Activated T-helper 17 cell treated with anti-CD3 and anti-CD28 coated beads, Interleukin-2, amount 50 U/mL, for 72 hours (primary cell): ENCODE results near the gene ZBTB11. TPM values are rescaled to one million over a fixed set of nuclear protein-coding genes. Genes with fewer than 3 reads are reported as not detected.
A peak's percentile ranks its signal among the peaks of the same experiment; 100 is the strongest.
"Not testable (repeated sequence)": the region's sequence is repeated elsewhere in the genome, so short reads cannot be mapped to it uniquely, and the experiment has no call there.

Experiments used
- ATAC-seq: fragments of 150-1000 bp; cut with Tn5 transposase; replicated peaks from 2 replicates; pipeline ENCODE4 v1.10.0; 2021; ENCODE audit warnings: mild to moderate bottlenecking, moderate library complexity
- H3K27ac Mint-ChIP-seq: one replicate; pipeline ENCODE4 v1.8.0; 2022; ENCODE audit warnings: mixed read lengths
- H3K27me3 Mint-ChIP-seq: one replicate; pipeline ENCODE4 v1.8.0; 2022; ENCODE audit warnings: mixed read lengths
- H3K36me3 Mint-ChIP-seq: one replicate; pipeline ENCODE4 v1.8.0; 2022; ENCODE audit warnings: low read depth, mild to moderate bottlenecking, mixed read lengths
- H3K4me1 Mint-ChIP-seq: one replicate; pipeline ENCODE4 v1.8.0; 2022; ENCODE audit warnings: mixed read lengths
- H3K4me3 Mint-ChIP-seq: one replicate; pipeline ENCODE4 v1.8.0; 2022; ENCODE audit warnings: mild to moderate bottlenecking, mixed read lengths
- H3K9me3 Mint-ChIP-seq: one replicate; pipeline ENCODE4 v1.8.0; 2022; ENCODE audit warnings: mixed read lengths
- total RNA-seq, 2 donors: library from RNA; stranded (reverse); gene quantifications; one replicate each; pipeline ENCODE4 v1.2.3, GENCODE V29; 2022

ZBTB11 gene
- total RNA-seq, 2 donors from 2014 or later: 30.0 to 33.5 TPM

DNA sequence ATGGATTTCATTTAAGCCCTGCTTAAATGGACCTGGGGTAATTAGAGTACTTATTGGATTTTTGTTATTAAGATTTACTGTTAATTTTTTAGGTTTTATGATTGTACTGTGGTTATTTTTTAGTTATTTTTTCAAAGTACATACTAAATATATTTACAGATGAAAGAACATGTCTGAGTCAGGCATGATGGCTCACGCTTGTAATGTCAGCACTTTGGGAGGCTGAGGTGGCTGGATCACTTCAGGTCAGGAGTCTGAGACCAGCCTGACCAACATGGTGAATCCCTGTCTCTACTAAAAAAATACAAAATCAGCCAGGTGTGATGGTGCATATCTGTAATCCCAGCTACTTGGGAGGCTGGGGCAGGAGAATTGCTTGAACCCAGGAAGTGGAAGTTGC, 25.8 kb upstream of the ZBTB11 start:
- no peak for ATAC-seq

DNA sequence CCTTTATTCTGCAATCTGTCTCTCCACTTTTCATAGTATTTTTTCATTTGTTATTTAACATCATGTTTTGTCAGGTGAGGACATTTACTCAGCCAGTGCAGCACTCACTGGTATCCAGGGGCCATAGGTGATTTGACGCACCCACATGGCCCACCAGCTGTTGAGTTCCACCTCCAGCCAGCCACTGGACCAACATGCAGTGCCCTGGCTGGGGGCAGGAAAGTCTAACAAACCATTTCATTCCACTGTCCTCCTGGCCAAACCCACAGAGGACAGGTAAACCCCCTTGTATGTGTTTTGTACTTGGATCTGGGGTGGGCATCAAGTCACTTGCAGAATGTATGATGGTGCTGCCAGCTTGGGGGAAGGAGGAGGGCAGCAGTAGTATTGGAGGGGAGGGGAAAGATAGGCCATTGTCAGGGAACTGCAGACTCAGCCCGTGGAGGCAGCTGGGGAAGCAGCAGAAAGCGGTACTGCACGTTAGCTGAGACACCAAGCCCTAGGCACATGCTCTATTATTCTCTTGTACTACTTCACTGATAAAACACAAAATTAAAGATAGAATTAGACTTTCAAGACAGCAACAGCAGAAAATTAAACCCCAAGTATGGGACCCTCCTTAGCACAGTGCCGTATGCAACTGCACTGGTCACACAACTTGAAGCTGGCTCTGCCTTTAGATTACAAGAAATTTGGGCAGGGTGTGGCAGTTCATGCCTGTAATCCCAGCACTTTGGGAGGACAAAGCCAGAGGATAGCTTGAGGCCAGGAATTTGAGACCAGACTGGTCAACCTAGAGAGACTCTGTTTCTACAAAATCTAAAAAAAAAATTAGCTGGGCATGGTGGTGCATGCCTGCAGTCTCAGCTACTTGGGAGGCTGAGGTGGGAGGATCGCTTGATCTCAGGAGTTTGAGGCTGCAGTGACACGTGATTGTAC, 25.0 kb upstream of the ZBTB11 start:
- H3K4me1 Mint-ChIP-seq: no peaks in the 10 kb centered on the region
- H3K4me3 Mint-ChIP-seq: no peak overlapping the region
- H3K36me3 Mint-ChIP-seq: no peaks in the 10 kb centered on the region
- H3K27me3 Mint-ChIP-seq: no peaks in the 10 kb centered on the region
- H3K27ac Mint-ChIP-seq: no peak overlapping the region
- no peaks in the 10 kb centered on the region for H3K9me3 Mint-ChIP-seq
- ATAC-seq: no peak

More for the DNA sequence above, 25.8 kb upstream of the ZBTB11 start:
- no peak overlapping the region for H3K4me3 Mint-ChIP-seq
- H3K9me3 Mint-ChIP-seq: no peaks in the 10 kb centered on the region
- no peaks in the 10 kb centered on the region for H3K36me3 Mint-ChIP-seq
- H3K27ac Mint-ChIP-seq: no peak overlapping the region
- H3K27me3 Mint-ChIP-seq: no peaks in the 10 kb centered on the region
- H3K4me1 Mint-ChIP-seq: no peaks in the 10 kb centered on the region

DNA sequence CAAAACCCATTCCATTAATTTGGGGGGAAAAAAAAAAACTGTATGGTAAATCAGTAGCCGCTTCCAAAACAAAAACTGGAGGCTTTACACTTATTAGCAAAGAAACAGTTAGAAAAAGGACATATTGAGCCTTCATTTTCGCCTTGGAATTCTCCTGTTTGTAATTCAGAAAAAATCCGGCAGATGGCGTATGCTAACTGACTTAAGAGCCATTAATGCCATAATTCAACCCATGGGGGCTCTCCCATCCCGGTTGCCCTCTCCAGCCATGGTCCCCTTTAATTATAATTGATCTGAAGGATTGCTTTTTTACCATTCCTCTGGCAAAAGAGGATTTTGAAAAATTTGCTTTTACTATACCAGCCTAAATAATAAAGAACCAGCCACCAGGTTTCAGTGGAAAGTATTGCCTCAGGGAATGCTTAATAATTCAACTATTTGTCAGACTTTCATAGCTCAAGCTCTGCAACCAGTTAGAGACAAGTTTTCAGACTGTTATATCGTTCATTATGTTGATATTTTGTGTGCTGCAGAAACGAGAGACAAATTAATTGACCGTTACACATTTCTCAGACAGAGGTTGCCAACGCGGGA, 18.9 kb upstream of the ZBTB11 start:
- ATAC-seq: no peak
- Mint-ChIP-seq H3K27ac (no peak overlapping the region), H3K9me3 (no peaks in the 10 kb centered on the region), H3K4me3 (no peak overlapping the region), H3K27me3 (no peaks in the 10 kb centered on the region), H3K4me1 (peaks cover 3% of the 10 kb centered on the region), H3K36me3 (no peaks in the 10 kb centered on the region)

DNA sequence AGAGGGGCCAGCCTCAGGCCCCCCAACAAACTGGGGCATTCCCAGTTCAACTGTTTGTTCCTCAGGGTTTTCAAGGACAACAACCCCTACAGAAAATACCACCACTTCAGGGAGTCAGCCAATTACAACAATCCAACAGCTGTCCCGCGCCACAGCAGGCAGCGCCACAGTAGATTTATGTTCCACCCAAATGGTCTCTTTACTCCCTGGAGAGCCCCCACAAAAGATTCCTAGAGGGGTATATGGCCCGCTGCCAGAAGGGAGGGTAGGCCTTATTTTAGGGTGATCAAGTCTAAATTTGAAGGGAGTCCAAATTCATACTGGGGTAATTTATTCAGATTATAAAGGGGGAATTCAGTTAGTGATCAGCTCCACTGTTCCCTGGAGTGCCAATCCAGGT, 17.9 kb upstream of the ZBTB11 start:
- not testable (repeated sequence) for H3K9me3 Mint-ChIP-seq, H3K27me3 Mint-ChIP-seq, H3K4me3 Mint-ChIP-seq, H3K4me1 Mint-ChIP-seq, H3K36me3 Mint-ChIP-seq, H3K27ac Mint-ChIP-seq, ATAC-seq

DNA sequence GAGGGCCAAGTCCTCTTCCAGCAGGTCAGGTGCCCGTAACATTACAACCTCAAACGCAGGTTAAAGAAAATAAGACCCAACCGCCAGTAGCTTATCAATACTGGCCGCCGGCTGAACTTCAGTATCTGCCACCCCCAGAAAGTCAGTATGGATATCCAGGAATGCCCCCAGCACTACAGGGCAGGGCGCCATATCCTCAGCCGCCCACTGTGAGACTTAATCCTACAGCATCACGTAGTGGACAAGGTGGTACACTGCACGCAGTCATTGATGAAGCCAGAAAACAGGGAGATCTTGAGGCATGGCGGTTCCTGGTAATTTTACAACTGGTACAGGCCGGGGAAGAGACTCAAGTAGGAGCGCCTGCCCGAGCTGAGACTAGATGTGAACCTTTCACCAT, 16.6 kb upstream of the ZBTB11 start:
- H3K4me1 Mint-ChIP-seq: peaks cover 13% of the 10 kb centered on the region
- not testable (repeated sequence) for H3K27ac Mint-ChIP-seq, H3K27me3 Mint-ChIP-seq, H3K36me3 Mint-ChIP-seq, H3K4me3 Mint-ChIP-seq, H3K9me3 Mint-ChIP-seq
- ATAC-seq: peak; percentile 85

DNA sequence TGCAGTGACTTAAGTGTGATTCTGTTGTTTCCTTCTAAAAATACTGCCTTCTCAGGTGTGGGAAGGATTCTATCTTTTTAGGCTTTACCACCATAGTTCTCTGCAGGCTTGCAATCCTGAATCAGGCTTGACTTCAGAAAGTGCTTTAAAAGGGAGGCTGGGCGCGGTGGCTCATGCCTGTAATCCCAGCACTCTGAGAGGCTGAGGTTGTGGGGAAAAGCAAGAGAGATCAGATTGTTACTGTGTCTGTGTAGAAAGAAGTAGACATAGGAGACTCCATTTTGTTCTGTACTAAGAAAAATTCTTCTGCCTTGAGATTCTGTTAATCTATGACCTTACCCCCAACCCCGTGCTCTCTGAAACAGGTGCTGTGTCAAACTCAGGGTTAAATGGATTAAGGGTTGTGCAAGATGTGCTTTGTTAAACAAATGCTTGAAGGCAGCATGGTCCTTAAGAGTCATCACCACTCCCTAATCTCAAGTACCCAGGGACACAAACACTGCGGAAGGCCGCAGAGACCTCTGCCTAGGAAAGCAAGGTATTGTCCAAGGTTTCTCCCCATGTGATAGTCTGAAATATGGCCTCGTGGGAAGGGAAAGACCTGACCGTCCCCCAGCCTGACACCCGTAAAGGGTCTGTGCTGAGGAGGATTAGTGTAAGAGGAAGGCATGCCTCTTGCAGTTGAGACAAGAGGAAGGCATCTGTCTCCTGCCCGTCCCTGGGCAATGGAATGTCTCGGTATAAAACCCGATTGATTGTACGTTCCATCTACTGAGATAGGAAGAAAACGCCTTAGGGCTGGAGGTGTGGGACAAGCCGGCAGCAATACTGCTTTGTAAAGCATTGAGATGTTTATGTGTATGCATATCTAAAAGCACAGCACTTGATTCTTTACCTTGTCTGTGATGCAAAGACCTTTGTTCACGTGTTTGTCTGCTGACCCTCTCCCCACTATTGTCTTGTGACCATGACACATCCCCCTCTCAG, 15.0 kb upstream of the ZBTB11 start:
- not testable (repeated sequence) for H3K9me3 Mint-ChIP-seq, ATAC-seq, H3K27ac Mint-ChIP-seq, H3K4me3 Mint-ChIP-seq, H3K27me3 Mint-ChIP-seq, H3K36me3 Mint-ChIP-seq
- peaks cover 17% of the 10 kb centered on the region for H3K4me1 Mint-ChIP-seq

DNA sequence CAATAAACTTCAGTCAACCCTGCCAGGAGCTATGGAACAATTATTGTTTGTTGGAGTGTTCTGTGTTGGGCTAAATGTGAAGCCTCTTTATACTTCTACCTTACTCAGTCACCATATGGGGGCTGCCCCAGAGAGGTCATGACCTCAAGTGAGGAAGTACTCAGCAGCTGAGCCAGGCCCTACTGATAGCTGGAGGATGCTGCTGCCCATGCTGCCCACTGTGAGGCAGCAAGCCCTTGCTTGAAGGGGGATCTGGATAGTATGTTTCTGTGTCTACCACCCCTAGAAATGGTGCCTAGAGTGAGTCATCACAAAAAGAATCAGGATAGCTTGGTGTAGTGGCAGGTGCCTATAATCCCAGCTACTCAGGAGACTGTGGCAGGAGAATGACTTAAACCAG, 14.0 kb upstream of the ZBTB11 start:
- peak overlapping the region; percentile 72 for H3K27ac Mint-ChIP-seq
- no peak for ATAC-seq

DNA sequence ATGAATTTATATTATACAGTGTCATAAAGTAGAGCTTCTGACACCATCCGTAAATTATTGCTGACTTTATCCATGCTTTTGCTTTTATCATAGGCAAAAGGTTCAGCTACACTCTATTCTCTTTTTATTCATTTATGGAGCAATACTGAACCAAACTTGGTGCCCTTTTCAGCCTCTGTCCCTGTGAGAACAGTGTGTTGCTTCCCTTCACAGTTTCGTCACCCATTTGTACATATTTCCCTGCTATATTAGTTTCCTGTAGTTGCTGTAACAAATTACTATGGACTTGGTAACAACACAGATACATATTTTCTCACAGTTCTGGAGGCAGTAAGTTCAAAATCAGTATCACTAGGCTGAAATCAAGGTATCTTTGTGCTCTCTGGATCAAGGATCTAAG, 12.4 kb upstream of the ZBTB11 start:
- Mint-ChIP-seq H3K36me3 (peaks cover 31% of the 10 kb centered on the region), H3K4me1 (peaks cover 23% of the 10 kb centered on the region), H3K9me3 (no peaks in the 10 kb centered on the region), H3K27me3 (no peaks in the 10 kb centered on the region), H3K27ac (peak overlapping the region; percentile 37), H3K4me3 (no peak overlapping the region)
- ATAC-seq: no peak

More for the DNA sequence above, 14.0 kb upstream of the ZBTB11 start:
- Mint-ChIP-seq H3K27me3 (no peaks in the 10 kb centered on the region), H3K36me3 (peaks cover 14% of the 10 kb centered on the region), H3K9me3 (no peaks in the 10 kb centered on the region), H3K4me1 (peaks cover 17% of the 10 kb centered on the region), H3K4me3 (no peak overlapping the region)

DNA sequence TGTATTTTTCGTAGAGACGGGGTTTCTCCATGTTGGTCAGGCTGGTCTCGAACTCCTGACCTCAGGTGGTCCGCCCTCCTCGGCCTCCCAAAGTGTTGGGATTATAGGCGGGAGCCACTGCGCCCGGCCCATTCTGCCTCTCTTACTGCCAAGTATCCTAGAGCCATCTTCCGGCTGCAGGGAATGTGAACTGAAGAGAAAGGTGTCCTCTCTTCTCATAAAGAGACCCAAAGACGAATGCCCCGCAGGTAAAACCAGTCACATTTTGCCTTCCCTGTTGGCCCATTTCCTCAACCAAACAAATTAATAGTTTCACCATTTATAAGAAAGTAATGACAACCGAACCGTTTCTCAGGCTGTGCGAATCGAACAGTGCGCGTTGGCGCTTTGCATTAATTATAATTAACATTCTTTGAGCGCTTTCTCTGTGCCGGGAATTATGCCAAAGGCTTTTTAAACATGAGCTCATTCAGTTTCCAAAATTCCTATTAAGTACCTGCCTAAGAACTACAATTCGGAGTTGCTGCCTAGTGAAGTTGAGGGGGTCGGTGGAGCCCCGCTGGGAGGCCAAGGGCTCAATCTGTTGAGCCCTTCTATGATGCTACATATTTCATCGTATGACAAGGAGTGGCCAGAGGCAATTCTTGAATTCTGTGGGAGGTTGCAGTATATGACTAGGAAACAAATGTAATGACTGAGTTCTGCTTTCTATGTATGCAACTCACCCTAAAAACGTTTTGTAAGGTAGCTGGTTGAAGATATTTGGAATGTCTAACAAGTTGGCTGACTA, 10.4 kb upstream of the ZBTB11 start:
- H3K4me1 Mint-ChIP-seq: peaks cover 23% of the 10 kb centered on the region
- H3K36me3 Mint-ChIP-seq: peaks cover 51% of the 10 kb centered on the region
- peak overlapping the region; percentile 99 for H3K4me3 Mint-ChIP-seq
- H3K9me3 Mint-ChIP-seq: no peaks in the 10 kb centered on the region
- peak overlapping the region; percentile 99 for H3K27ac Mint-ChIP-seq
- H3K27me3 Mint-ChIP-seq: no peaks in the 10 kb centered on the region
- no peak for ATAC-seq

DNA sequence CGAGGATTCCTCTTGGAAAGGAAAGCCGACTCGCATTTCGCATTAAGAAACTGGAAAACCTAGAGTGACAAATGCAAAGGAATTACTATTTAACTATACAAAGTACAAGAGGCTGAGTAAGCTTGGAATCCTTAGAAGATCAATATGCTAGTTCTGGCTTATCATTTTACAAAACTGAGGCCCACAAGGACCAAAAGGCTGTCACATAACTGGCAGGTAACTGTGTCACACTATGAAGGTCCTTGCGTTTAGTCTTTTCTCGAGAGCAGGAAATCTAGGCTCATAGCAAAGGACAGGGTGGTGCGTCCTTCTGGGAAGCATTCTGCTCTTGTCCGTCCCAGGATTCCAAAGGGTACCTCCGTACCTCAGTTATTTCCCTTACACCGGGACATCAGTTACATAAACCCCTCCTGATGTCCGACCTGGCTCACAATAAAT, 9.0 kb upstream of the ZBTB11 start:
- ATAC-seq: peak; percentile 5
- no peaks in the 10 kb centered on the region for H3K9me3 Mint-ChIP-seq
- H3K27me3 Mint-ChIP-seq: no peaks in the 10 kb centered on the region
- peak overlapping the region; percentile 99 for H3K4me3 Mint-ChIP-seq
- peak overlapping the region; percentile 99 for H3K27ac Mint-ChIP-seq
- peaks cover 65% of the 10 kb centered on the region for H3K36me3 Mint-ChIP-seq
- H3K4me1 Mint-ChIP-seq: peaks cover 24% of the 10 kb centered on the region

DNA sequence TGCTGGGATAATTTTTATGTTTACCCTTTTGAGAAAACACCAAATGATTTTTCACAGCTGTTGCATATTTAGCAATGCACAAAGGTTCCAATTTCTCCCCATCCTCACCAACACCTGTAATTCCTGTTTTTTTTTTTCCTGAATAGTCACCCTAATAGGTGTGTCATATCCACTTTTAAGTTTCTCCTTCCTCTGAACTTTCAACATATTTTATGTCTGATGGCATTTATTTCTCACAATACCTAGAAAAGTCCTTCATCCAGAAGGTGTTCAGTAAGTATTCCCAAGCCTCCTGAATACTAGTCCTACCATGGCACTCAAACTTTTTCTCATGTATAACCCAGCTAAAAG, 8.1 kb upstream of the ZBTB11 start:
- no peak for ATAC-seq
- H3K4me3 Mint-ChIP-seq: peak overlapping the region; percentile 99
- peaks cover 74% of the 10 kb centered on the region for H3K36me3 Mint-ChIP-seq
- peaks cover 20% of the 10 kb centered on the region for H3K4me1 Mint-ChIP-seq
- no peaks in the 10 kb centered on the region for H3K27me3 Mint-ChIP-seq
- no peaks in the 10 kb centered on the region for H3K9me3 Mint-ChIP-seq
- peak overlapping the region; percentile 99 for H3K27ac Mint-ChIP-seq

DNA sequence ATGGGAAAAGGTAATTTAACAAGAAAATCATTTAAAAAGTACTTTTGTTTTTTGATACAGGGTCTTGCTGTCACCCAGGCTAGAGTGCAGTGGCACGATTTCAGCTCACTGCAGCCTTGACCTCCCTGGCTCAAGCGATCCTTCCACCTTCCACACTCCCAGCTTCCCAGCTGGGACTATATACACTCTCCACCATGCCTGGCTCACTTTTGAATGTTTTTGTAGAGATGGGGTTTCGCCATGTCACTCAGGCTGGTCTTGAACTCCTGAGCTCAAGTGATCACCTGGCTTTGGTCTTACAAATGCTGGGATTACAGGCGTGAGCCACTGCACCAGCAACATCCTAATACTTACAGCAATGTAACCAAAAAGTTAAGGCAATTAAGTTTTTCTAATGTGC, 3.5 kb upstream of the ZBTB11 start:
- no peak for ATAC-seq
- Mint-ChIP-seq H3K27ac (no peak overlapping the region), H3K27me3 (no peaks in the 10 kb centered on the region), H3K36me3 (peaks cover 81% of the 10 kb centered on the region), H3K4me3 (no peak overlapping the region), H3K9me3 (no peaks in the 10 kb centered on the region), H3K4me1 (peaks cover 14% of the 10 kb centered on the region)

DNA sequence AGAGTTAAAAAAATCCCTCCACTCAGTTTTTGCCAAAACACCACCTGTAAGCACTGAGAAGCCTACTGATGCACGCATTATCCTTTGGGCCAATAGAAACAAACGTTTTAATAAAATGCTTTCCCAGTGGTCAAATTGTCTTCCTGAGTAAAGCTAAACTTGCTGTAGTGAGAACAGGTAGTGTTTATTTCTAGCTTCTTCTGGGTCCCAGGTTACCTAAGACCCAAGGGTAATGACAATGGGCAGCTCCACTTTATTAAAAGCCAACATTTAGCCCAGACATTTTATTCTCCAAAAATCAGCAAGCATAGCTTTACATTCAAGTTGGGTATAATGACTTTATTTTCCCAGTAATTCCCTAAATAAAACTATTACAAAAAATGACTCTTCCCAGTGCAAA, 1.9 kb upstream of the ZBTB11 start:
- H3K27ac Mint-ChIP-seq, H3K4me3 Mint-ChIP-seq, H3K9me3 Mint-ChIP-seq, ATAC-seq, H3K27me3 Mint-ChIP-seq: not testable (repeated sequence)
- H3K4me1 Mint-ChIP-seq: peaks cover 12% of the 10 kb centered on the region
- peaks cover 80% of the 10 kb centered on the region for H3K36me3 Mint-ChIP-seq
